Hepatocyte (in vitro differentiated cells): ENCODE measurements around the gene KRTAP23-1. TPM values are rescaled to one million over a fixed set of nuclear protein-coding genes. Genes with fewer than 3 reads are reported as not detected.

Source experiments
- DNase-seq: peaks from one replicate; pipeline ENCODE4 v3.0.0-alpha.2; 2016; ENCODE audit warnings: low spot score
- H2AFZ ChIP-seq: fragments of 200-600 bp; sonication (generic); 2 replicates; pipeline ENCODE4 v1.6.0; 2016; ENCODE audit warnings: antibody characterized with exemption, mild to moderate bottlenecking
- H3K27ac ChIP-seq: fragments of 200-600 bp; sonication (generic); 2 replicates; pipeline ENCODE4 v1.5.1; 2016; ENCODE audit warnings: mild to moderate bottlenecking
- H3K27me3 ChIP-seq: fragments of 200-600 bp; sonication (generic); 2 replicates; pipeline ENCODE4 v1.6.1; 2016
- H3K36me3 ChIP-seq: fragments of 200-600 bp; sonication (generic); replicated peaks from 2 replicates; pipeline ENCODE4 v1.5.1; 2016; ENCODE audit warnings: low read depth; ENCODE audit not compliant: insufficient read depth
- H3K4me1 ChIP-seq: fragments of 200-600 bp; sonication (generic); 2 replicates; pipeline ENCODE4 v1.5.1; 2016; ENCODE audit warnings: mild to moderate bottlenecking, moderate library complexity; ENCODE audit not compliant: insufficient read depth
- H3K4me2 ChIP-seq: fragments of 200-600 bp; sonication (generic); 2 replicates; pipeline ENCODE4 v1.6.0; 2016
- H3K4me3 ChIP-seq: fragments of 200-600 bp; sonication (generic); 2 replicates; pipeline ENCODE4 v1.5.1; 2016; ENCODE audit warnings: mild to moderate bottlenecking
- H3K79me2 ChIP-seq: fragments of 200-600 bp; sonication (generic); 2 replicates; pipeline ENCODE4 v1.6.0; 2017; ENCODE audit warnings: mild to moderate bottlenecking
- H3K9me2 ChIP-seq: fragments of 200-600 bp; sonication (generic); replicated peaks from 2 replicates; pipeline ENCODE4 v1.6.0; 2017; ENCODE audit warnings: mild to moderate bottlenecking; ENCODE audit not compliant: insufficient read depth
- H3K9me3 ChIP-seq: fragments of 200-600 bp; sonication (generic); 2 replicates; pipeline ENCODE4 v1.5.1; 2016; ENCODE audit warnings: low read depth, mild to moderate bottlenecking
- H4K20me1 ChIP-seq: fragments of 200-600 bp; sonication (generic); 2 replicates; pipeline ENCODE4 v1.6.0; 2016; ENCODE audit warnings: mild to moderate bottlenecking; ENCODE audit not compliant: insufficient read depth, poor library complexity, severe bottlenecking
- CTCF ChIP-seq: fragments of 200-600 bp; sonication (generic); IDR thresholded peaks from 2 replicates; pipeline ENCODE4 v1.5.1; 2016; ENCODE audit warnings: antibody characterized with exemption, mild to moderate bottlenecking; ENCODE audit not compliant: poor library complexity
- EZH2 ChIP-seq: fragments of 200-600 bp; sonication (generic); IDR thresholded peaks from 2 replicates; pipeline ENCODE4 v1.6.1; 2016; ENCODE audit warnings: antibody characterized with exemption, mild to moderate bottlenecking, borderline replicate concordance
- EZH2phosphoT487 ChIP-seq: fragments of 200-600 bp; sonication (generic); IDR thresholded peaks from one replicate; pipeline ENCODE4 v1.6.1; 2018; ENCODE audit warnings: antibody characterized with exemption, mild to moderate bottlenecking, low read depth, moderate library complexity; ENCODE audit not compliant: unreplicated experiment, severe bottlenecking
- WGBS: methylation state at CpG from one replicate; pipeline ENCODE4 v1.1.6; 2016; ENCODE audit warnings: low lambda C conversion rate; ENCODE audit errors: missing lambda C conversion rate; 5-methylcytosine and 5-hydroxymethylcytosine counted together
- polyA plus RNA-seq: library from polyadenylated mRNA; unstranded; fragments of >200 nt; fragmentation: Nextera tagmentation; extraction: Ambion mirVana; gene quantifications from 2 replicates; pipeline ENCODE4 v1.2.1, GENCODE V29; 2016
- total RNA-seq: library from RNA; depleted of rRNA; stranded (reverse); fragments of >200 nt; gene quantifications from 2 replicates; pipeline ENCODE4 v1.2.3, GENCODE V29; 2014

The KRTAP23-1 gene
- total and polyA plus RNA-seq, 2 experiments from 2014 or later, result not detected

GRCh38 chr21:30382201-30382600 lies 33.8 kb upstream of the KRTAP23-1 start:
- Histone ChIP-seq H3K4me2 (no peak overlapping the region), H4K20me1 (no peaks in the 10 kb centered on the region), H2AFZ (no peak overlapping the region), H3K9me3 (no peaks in the 10 kb centered on the region), H3K4me3 (no peak overlapping the region), H3K4me1 (no peaks in the 10 kb centered on the region), H3K9me2 (no peaks in the 10 kb centered on the region), H3K27me3 (no peaks in the 10 kb centered on the region), H3K79me2 (no peaks in the 10 kb centered on the region), H3K36me3 (no peaks in the 10 kb centered on the region), H3K27ac (no peak overlapping the region)
- TF ChIP-seq CTCF (no peak), EZH2 (no peak), EZH2phosphoT487 (no peak)
- WGBS, result 67% methylated on average over 1 of the region's 1 CpG
- DNase-seq, result no peak

- DNase-seq, result no peak
- H4K20me1 ChIP-seq, result no peaks in the 10 kb centered on the region
- WGBS, result 85% methylated on average over 5 of the region's 5 CpGs
- no peak within 1 kb of the TSS for H2AFZ ChIP-seq
- no peak within 1 kb of the TSS for H3K4me2 ChIP-seq
- H3K27ac ChIP-seq, result no peak within 1 kb of the TSS
- H3K27me3 ChIP-seq, result no peaks in the 10 kb centered on the region
- H3K79me2 ChIP-seq, result no peaks in the 10 kb centered on the region
- H3K36me3 ChIP-seq, result no peaks in the 10 kb centered on the region
- no peaks in the 10 kb centered on the region for H3K9me2 ChIP-seq
- TF ChIP-seq EZH2, result no peak
- H3K4me3 ChIP-seq, result no peak within 1 kb of the TSS
- H3K9me3 ChIP-seq, result no peaks in the 10 kb centered on the region
- H3K4me1 ChIP-seq, result no peaks in the 10 kb centered on the region
Observed at GRCh38 chr21:30372139-30372770, 23.8 kb upstream of the KRTAP23-1 start, which contains the start of gene KRTAP13-2. Gene KRTAP13-2 (minus strand): TSS chr21:30372271. CDS start chr21:30372213, 58 bp downstream.

GRCh38 chr21:30355906-30356305 lies 7.5 kb upstream of the KRTAP23-1 start:
- no peak overlapping the region for H2AFZ ChIP-seq
- H3K4me2 ChIP-seq, result no peak overlapping the region
- no peaks in the 10 kb centered on the region for H3K27me3 ChIP-seq
- H3K36me3 ChIP-seq, result no peaks in the 10 kb centered on the region
- H3K27ac ChIP-seq, result no peak overlapping the region
- DNase-seq, result no peak
- no peaks in the 10 kb centered on the region for H3K4me1 ChIP-seq
- 75% methylated on average over 3 of the region's 3 CpGs for WGBS
- TF ChIP-seq CTCF (no peak), EZH2phosphoT487 (no peak), EZH2 (no peak)
- no peaks in the 10 kb centered on the region for H3K9me2 ChIP-seq
- no peak overlapping the region for H3K4me3 ChIP-seq
- H3K9me3 ChIP-seq, result no peaks in the 10 kb centered on the region
- H4K20me1 ChIP-seq, result no peaks in the 10 kb centered on the region
- no peaks in the 10 kb centered on the region for H3K79me2 ChIP-seq

- H4K20me1 ChIP-seq, result no peaks in the 10 kb centered on the region
- WGBS, result 71% methylated on average over 1 of the region's 1 CpG
- H3K27ac ChIP-seq, result no peak overlapping the region
- H3K27me3 ChIP-seq, result no peaks in the 10 kb centered on the region
- H2AFZ ChIP-seq, result no peak overlapping the region
- TF ChIP-seq CTCF (no peak), EZH2 (no peak), EZH2phosphoT487 (no peak)
- H3K36me3 ChIP-seq, result no peaks in the 10 kb centered on the region
- DNase-seq, result no peak
- no peaks in the 10 kb centered on the region for H3K4me1 ChIP-seq
- H3K9me2 ChIP-seq, result no peaks in the 10 kb centered on the region
- no peak overlapping the region for H3K4me2 ChIP-seq
- no peak overlapping the region for H3K4me3 ChIP-seq
- H3K79me2 ChIP-seq, result no peaks in the 10 kb centered on the region
- no peaks in the 10 kb centered on the region for H3K9me3 ChIP-seq
Observed at GRCh38 chr21:30354308-30355005, 6.1 kb upstream of the KRTAP23-1 start.
